NB4 (cell line): ENCODE results near the gene OBSL1.

Experiments
- DNase-seq: peaks from one replicate; pipeline ENCODE4 v3.0.0; 2010; ENCODE audit warnings: low read depth
- H3K4me3 ChIP-seq: one replicate; pipeline ENCODE4 v1.5.1; 2011; ENCODE audit warnings: mild to moderate bottlenecking, low read depth, low read length, moderate library complexity
- CTCF ChIP-seq: IDR thresholded peaks from one replicate; pipeline ENCODE4 v1.5.1; 2012; ENCODE audit warnings: low read depth, low read length
- MAX ChIP-seq: IDR thresholded peaks from 2 replicates; pipeline ENCODE4 v1.6.1; 2011; ENCODE audit warnings: low read depth, low read length
- MYC ChIP-seq: IDR thresholded peaks from 2 replicates; pipeline ENCODE4 v1.6.1; 2011; ENCODE audit warnings: low read depth, low read length
- POLR2A ChIP-seq: IDR thresholded peaks from 2 replicates; pipeline ENCODE4 v1.6.1; 2011; ENCODE audit warnings: mild to moderate bottlenecking; ENCODE audit not compliant: insufficient read length; ENCODE audit errors: extremely low read depth

OBSL1 gene

GRCh38 chr2:219560037-219560892 lies 11.1 kb downstream of the OBSL1 start:
- DNase-seq = no peak
- TF ChIP-seq CTCF (peak; percentile 52), MAX (no peak)
- H3K4me3 ChIP-seq = no peak overlapping the region

- DNase-seq = no peak
- TF ChIP-seq CTCF = no peak
- TF ChIP-seq MYC = no peak
- no peak for TF ChIP-seq MAX
- no peak for TF ChIP-seq POLR2A
- H3K4me3 ChIP-seq = no peak overlapping the region
Measured at GRCh38 chr2:219559156-219559915, 12.0 kb downstream of the OBSL1 start.

- no peak overlapping the region for H3K4me3 ChIP-seq
- TF ChIP-seq MYC (no peak), CTCF (no peak), POLR2A (no peak), MAX (no peak)
- DNase-seq = no peak
Measured at GRCh38 chr2:219557791-219558785, 13.3 kb downstream of the OBSL1 start.

GRCh38 chr2:219557320-219557719 lies 14.0 kb downstream of the OBSL1 start:
- no peak for DNase-seq
- no peak overlapping the region for H3K4me3 ChIP-seq
- TF ChIP-seq MAX (no peak), CTCF (no peak), MYC (no peak), POLR2A (no peak)

GRCh38 chr2:219556413-219556812 lies 14.9 kb downstream of the OBSL1 start:
- no peak overlapping the region for H3K4me3 ChIP-seq
- no peak for TF ChIP-seq POLR2A
- no peak for TF ChIP-seq CTCF
- TF ChIP-seq MYC = no peak
- no peak for TF ChIP-seq MAX
- no peak for DNase-seq
